K562 (cell line): Measurements from ENCODE around the gene COL4A2. TPM values are rescaled to one million over a fixed set of nuclear protein-coding genes. Genes with fewer than 3 reads are reported as not detected.
A peak's percentile ranks its signal among the peaks of the same experiment; 100 is the strongest.

Source experiments
- ATF3 ChIP-seq, 2 experiments: fragments of 450-650 bp in 1 of 2; sonication (generic) in 1 of 2; formaldehyde crosslinking in 1 of 2; IDR thresholded peaks in 1 of 2; conservative IDR thresholded peaks in 1 of 2; 2 replicates each; pipeline versions ENCODE4 v1.6.1 to v1.8.1; 2016 to 2023; ENCODE audit warnings: mild to moderate bottlenecking in 2 of 2, moderate library complexity in 2 of 2, inconsistent platforms in 1 of 2, missing genetic modification reagents in 1 of 2
- C11orf30 ChIP-seq: fragments of 450-650 bp; IDR thresholded peaks from 2 replicates; pipeline ENCODE4 v1.6.1; 2016; ENCODE audit warnings: low read depth, mild to moderate bottlenecking
- CTBP1 ChIP-seq: fragments of 450-650 bp; IDR thresholded peaks from 2 replicates; pipeline ENCODE4 v1.6.1; 2016; ENCODE audit warnings: borderline replicate concordance
- DEAF1 ChIP-seq: fragments of 450-650 bp; formaldehyde crosslinking; IDR thresholded peaks from 2 replicates; pipeline ENCODE4 v1.4.0; 2020; ENCODE audit warnings: mild to moderate bottlenecking, moderate library complexity
- MAZ ChIP-seq, 2 experiments: fragments of 450-650 bp in 1 of 2; sonication (generic) in 1 of 2; formaldehyde crosslinking; IDR thresholded peaks in 1 of 2; conservative IDR thresholded peaks in 1 of 2; 2 replicates each; pipeline versions ENCODE4 v1.4.0 to v1.5.0; 2020; ENCODE audit warnings: mild to moderate bottlenecking in 1 of 2, missing genetic modification reagents in 1 of 2
- OTX1 ChIP-seq: fragments of 450-650 bp; formaldehyde crosslinking; IDR thresholded peaks from 2 replicates; pipeline ENCODE4 v1.4.0; 2022; ENCODE audit warnings: mild to moderate bottlenecking
- polyA plus RNA-seq, 8 experiments: library from polyadenylated mRNA; depleted of rRNA in 4 of 8; stranded (reverse) in 5 of 8; unstranded in 3 of 8; fragments of >200 nt; fragmentation: Nextera tagmentation in 2 of 8; fragmentation: Illumina TruSeq in 1 of 8; extraction: Ambion mirVana in 2 of 8; extraction: Trizol in 1 of 8; gene quantifications; 2 replicates each; pipeline versions ENCODE4 v1.2.1 to v1.2.3, GENCODE V29; 2011 to 2014; ENCODE audit warnings: inconsistent platforms in 1 of 8, missing spikeins in 1 of 8
- total RNA-seq, 7 experiments: library from RNA; depleted of rRNA in 6 of 7; stranded (reverse); fragments of >200 nt in 6 of 7; fragmentation: Illumina TruSeq in 2 of 7; extraction: Trizol in 2 of 7; gene quantifications; 2 replicates each; pipeline versions ENCODE4 v1.2.1 to v1.2.3, GENCODE V29; 2011 to 2021; ENCODE audit warnings: low replicate concordance in 1 of 7
- TF ChIP-seq, protein P1 (sequence below), 2 experiments: fragments of 450-650 bp; formaldehyde crosslinking in 1 of 2; IDR thresholded peaks; 2 replicates each; pipeline versions ENCODE4 v1.4.0 to v1.6.1; 2014 to 2020; ENCODE audit warnings: mild to moderate bottlenecking in 2 of 2, borderline replicate concordance in 1 of 2, low read depth in 1 of 2
- TF ChIP-seq, protein P2 (sequence below), 2 experiments: fragments of 450-650 bp; IDR thresholded peaks; 2 replicates each; pipeline ENCODE4 v1.6.1; 2018; ENCODE audit warnings: mild to moderate bottlenecking in 2 of 2, low read depth in 1 of 2; ENCODE audit not compliant: partially characterized antibody in 2 of 2

COL4A2 gene
- total and polyA plus RNA-seq, 9 of the 15 experiments (the other 6 are each of a cell fraction or from before 2014, with no cell fraction given), result 0.13 to 15.2 (median 8.1) TPM

- TF ChIP-seq, protein P1, sequence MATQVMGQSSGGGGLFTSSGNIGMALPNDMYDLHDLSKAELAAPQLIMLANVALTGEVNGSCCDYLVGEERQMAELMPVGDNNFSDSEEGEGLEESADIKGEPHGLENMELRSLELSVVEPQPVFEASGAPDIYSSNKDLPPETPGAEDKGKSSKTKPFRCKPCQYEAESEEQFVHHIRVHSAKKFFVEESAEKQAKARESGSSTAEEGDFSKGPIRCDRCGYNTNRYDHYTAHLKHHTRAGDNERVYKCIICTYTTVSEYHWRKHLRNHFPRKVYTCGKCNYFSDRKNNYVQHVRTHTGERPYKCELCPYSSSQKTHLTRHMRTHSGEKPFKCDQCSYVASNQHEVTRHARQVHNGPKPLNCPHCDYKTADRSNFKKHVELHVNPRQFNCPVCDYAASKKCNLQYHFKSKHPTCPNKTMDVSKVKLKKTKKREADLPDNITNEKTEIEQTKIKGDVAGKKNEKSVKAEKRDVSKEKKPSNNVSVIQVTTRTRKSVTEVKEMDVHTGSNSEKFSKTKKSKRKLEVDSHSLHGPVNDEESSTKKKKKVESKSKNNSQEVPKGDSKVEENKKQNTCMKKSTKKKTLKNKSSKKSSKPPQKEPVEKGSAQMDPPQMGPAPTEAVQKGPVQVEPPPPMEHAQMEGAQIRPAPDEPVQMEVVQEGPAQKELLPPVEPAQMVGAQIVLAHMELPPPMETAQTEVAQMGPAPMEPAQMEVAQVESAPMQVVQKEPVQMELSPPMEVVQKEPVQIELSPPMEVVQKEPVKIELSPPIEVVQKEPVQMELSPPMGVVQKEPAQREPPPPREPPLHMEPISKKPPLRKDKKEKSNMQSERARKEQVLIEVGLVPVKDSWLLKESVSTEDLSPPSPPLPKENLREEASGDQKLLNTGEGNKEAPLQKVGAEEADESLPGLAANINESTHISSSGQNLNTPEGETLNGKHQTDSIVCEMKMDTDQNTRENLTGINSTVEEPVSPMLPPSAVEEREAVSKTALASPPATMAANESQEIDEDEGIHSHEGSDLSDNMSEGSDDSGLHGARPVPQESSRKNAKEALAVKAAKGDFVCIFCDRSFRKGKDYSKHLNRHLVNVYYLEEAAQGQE (IDR thresholded peaks at IDR 0.05; ENCODE audit: borderline replicate concordance), result peak; percentile 86
- TF ChIP-seq, protein P1 (CRISPR knock-in tag; IDR thresholded peaks at IDR 0.05; ENCODE audit: low read depth), result no peak
- TF ChIP-seq OTX1 (CRISPR knock-in tag), result no peak
- TF ChIP-seq DEAF1, result peak; percentile 67
- TF ChIP-seq C11orf30, result peak; percentile 93
- 0 out of 2 replicates have a peak, but pooled peaks have one; percentile 18 for TF ChIP-seq ATF3 (IDR thresholded peaks at IDR 0.05)
- TF ChIP-seq ATF3 (CRISPR knock-in tag; conservative IDR thresholded peaks at IDR 0.05), result no peak
- peak; percentile 78 for TF ChIP-seq CTBP1
- TF ChIP-seq, protein P2, sequence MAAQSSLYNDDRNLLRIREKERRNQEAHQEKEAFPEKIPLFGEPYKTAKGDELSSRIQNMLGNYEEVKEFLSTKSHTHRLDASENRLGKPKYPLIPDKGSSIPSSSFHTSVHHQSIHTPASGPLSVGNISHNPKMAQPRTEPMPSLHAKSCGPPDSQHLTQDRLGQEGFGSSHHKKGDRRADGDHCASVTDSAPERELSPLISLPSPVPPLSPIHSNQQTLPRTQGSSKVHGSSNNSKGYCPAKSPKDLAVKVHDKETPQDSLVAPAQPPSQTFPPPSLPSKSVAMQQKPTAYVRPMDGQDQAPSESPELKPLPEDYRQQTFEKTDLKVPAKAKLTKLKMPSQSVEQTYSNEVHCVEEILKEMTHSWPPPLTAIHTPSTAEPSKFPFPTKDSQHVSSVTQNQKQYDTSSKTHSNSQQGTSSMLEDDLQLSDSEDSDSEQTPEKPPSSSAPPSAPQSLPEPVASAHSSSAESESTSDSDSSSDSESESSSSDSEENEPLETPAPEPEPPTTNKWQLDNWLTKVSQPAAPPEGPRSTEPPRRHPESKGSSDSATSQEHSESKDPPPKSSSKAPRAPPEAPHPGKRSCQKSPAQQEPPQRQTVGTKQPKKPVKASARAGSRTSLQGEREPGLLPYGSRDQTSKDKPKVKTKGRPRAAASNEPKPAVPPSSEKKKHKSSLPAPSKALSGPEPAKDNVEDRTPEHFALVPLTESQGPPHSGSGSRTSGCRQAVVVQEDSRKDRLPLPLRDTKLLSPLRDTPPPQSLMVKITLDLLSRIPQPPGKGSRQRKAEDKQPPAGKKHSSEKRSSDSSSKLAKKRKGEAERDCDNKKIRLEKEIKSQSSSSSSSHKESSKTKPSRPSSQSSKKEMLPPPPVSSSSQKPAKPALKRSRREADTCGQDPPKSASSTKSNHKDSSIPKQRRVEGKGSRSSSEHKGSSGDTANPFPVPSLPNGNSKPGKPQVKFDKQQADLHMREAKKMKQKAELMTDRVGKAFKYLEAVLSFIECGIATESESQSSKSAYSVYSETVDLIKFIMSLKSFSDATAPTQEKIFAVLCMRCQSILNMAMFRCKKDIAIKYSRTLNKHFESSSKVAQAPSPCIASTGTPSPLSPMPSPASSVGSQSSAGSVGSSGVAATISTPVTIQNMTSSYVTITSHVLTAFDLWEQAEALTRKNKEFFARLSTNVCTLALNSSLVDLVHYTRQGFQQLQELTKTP (IDR thresholded peaks at IDR 0.05; ENCODE audit: low read depth in 1 of 2, partially characterized antibody in 2 of 2), result no peak
- TF ChIP-seq MAZ (CRISPR knock-in tag; conservative IDR thresholded peaks at IDR 0.05 in 1 of 2, IDR thresholded peaks at IDR 0.05 in 1 of 2), result peak in 1 of 2 experiments; percentile 53; a peak in 1 of 4 replicates
Measured at GRCh38 chr13:110455941-110456340, 148.9 kb downstream of the COL4A2 start (continued).
